H1 (cell line): ENCODE results near the gene RPS29. TPM values are rescaled to one million over a fixed set of nuclear protein-coding genes. Genes with fewer than 3 reads are reported as not detected.

Experiments
- CEBPB ChIP-seq: IDR thresholded peaks from 2 replicates; pipeline ENCODE4 v1.6.1; 2012; ENCODE audit warnings: low read depth, low read length
- CHD2 ChIP-seq: IDR thresholded peaks from 2 replicates; pipeline ENCODE4 v1.6.1; 2012; ENCODE audit warnings: low read length, improper control_type of control experiment
- polyA plus RNA-seq, 7 experiments: library from polyadenylated mRNA; depleted of rRNA in 3 of 7; stranded (reverse) in 5 of 7; unstranded in 2 of 7; fragments of >200 nt in 5 of 7; fragments of 200-250 nt in 2 of 7; gene quantifications; 1 replicate in 5 of 7; 2 replicates in 1 of 7; 4 replicates in 1 of 7; pipeline versions ENCODE4 v1.2.1 to v1.2.3, GENCODE V29; 2011 to 2013; ENCODE audit warnings: missing spikeins in 2 of 7, mixed read lengths in 2 of 7
- total RNA-seq: library from RNA; stranded (reverse); fragmentation: NEBNext Ultra II Directional; extraction: Animal tissue kit (Norgen Biotek cat#: 25700); gene quantifications from 2 replicates; pipeline ENCODE4 v1.2.1, GENCODE V29; 2021
- TF ChIP-seq, protein P1 (sequence below): fragments of 300-600 bp; sonication (generic); IDR thresholded peaks from 2 replicates; pipeline ENCODE4 v1.7.1; 2012; ENCODE audit warnings: low read length, moderate library complexity, mild to moderate bottlenecking, inconsistent platforms; ENCODE audit not compliant: insufficient replicate concordance

The RPS29 gene
- total and polyA plus RNA-seq, 2 of the 8 experiments (the other 6 are each of a cell fraction or from before 2014, with no cell fraction given) = 2,193 to 23,165 TPM

- TF ChIP-seq, protein P1, sequence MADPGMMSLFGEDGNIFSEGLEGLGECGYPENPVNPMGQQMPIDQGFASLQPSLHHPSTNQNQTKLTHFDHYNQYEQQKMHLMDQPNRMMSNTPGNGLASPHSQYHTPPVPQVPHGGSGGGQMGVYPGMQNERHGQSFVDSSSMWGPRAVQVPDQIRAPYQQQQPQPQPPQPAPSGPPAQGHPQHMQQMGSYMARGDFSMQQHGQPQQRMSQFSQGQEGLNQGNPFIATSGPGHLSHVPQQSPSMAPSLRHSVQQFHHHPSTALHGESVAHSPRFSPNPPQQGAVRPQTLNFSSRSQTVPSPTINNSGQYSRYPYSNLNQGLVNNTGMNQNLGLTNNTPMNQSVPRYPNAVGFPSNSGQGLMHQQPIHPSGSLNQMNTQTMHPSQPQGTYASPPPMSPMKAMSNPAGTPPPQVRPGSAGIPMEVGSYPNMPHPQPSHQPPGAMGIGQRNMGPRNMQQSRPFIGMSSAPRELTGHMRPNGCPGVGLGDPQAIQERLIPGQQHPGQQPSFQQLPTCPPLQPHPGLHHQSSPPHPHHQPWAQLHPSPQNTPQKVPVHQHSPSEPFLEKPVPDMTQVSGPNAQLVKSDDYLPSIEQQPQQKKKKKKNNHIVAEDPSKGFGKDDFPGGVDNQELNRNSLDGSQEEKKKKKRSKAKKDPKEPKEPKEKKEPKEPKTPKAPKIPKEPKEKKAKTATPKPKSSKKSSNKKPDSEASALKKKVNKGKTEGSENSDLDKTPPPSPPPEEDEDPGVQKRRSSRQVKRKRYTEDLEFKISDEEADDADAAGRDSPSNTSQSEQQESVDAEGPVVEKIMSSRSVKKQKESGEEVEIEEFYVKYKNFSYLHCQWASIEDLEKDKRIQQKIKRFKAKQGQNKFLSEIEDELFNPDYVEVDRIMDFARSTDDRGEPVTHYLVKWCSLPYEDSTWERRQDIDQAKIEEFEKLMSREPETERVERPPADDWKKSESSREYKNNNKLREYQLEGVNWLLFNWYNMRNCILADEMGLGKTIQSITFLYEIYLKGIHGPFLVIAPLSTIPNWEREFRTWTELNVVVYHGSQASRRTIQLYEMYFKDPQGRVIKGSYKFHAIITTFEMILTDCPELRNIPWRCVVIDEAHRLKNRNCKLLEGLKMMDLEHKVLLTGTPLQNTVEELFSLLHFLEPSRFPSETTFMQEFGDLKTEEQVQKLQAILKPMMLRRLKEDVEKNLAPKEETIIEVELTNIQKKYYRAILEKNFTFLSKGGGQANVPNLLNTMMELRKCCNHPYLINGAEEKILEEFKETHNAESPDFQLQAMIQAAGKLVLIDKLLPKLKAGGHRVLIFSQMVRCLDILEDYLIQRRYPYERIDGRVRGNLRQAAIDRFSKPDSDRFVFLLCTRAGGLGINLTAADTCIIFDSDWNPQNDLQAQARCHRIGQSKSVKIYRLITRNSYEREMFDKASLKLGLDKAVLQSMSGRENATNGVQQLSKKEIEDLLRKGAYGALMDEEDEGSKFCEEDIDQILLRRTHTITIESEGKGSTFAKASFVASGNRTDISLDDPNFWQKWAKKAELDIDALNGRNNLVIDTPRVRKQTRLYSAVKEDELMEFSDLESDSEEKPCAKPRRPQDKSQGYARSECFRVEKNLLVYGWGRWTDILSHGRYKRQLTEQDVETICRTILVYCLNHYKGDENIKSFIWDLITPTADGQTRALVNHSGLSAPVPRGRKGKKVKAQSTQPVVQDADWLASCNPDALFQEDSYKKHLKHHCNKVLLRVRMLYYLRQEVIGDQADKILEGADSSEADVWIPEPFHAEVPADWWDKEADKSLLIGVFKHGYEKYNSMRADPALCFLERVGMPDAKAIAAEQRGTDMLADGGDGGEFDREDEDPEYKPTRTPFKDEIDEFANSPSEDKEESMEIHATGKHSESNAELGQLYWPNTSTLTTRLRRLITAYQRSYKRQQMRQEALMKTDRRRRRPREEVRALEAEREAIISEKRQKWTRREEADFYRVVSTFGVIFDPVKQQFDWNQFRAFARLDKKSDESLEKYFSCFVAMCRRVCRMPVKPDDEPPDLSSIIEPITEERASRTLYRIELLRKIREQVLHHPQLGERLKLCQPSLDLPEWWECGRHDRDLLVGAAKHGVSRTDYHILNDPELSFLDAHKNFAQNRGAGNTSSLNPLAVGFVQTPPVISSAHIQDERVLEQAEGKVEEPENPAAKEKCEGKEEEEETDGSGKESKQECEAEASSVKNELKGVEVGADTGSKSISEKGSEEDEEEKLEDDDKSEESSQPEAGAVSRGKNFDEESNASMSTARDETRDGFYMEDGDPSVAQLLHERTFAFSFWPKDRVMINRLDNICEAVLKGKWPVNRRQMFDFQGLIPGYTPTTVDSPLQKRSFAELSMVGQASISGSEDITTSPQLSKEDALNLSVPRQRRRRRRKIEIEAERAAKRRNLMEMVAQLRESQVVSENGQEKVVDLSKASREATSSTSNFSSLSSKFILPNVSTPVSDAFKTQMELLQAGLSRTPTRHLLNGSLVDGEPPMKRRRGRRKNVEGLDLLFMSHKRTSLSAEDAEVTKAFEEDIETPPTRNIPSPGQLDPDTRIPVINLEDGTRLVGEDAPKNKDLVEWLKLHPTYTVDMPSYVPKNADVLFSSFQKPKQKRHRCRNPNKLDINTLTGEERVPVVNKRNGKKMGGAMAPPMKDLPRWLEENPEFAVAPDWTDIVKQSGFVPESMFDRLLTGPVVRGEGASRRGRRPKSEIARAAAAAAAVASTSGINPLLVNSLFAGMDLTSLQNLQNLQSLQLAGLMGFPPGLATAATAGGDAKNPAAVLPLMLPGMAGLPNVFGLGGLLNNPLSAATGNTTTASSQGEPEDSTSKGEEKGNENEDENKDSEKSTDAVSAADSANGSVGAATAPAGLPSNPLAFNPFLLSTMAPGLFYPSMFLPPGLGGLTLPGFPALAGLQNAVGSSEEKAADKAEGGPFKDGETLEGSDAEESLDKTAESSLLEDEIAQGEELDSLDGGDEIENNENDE = no peak
- TF ChIP-seq CHD2 (no peak), CEBPB (no peak)
Measured at GRCh38 chr14:49615776-49616175, 29.6 kb upstream of the RPS29 start (continued).
